HTERT RPE-1 (cell line): Measurements from ENCODE around the gene SLC17A7.

Experiments
- in situ Hi-C: fragments of 300-500 bp; cut with MboI; formaldehyde crosslinking; loops from 4 replicates; pipeline ENCODE4 v1.14.3; 2020; ENCODE audit warnings: low sequenced_read_pairs

The SLC17A7 gene

GRCh38 chr19:49411681-49412326, 29.5 kb downstream of the SLC17A7 start:
- in situ Hi-C loops = no loop called here

- in situ Hi-C loops = no loop called here
These were observed 31.8 kb downstream of the SLC17A7 start for GRCh38 chr19:49409441-49410029.

GRCh38 chr19:49408816-49409440, 32.4 kb downstream of the SLC17A7 start:
- in situ Hi-C loops = no loop called here

- in situ Hi-C loops = no loop called here
These were observed 33.8 kb downstream of the SLC17A7 start for GRCh38 chr19:49407482-49408015.

- in situ Hi-C loops = no loop called here
These were observed 34.2 kb downstream of the SLC17A7 start for GRCh38 chr19:49407079-49407478.

- in situ Hi-C loops = no loop called here
These were observed 37.7 kb downstream of the SLC17A7 start for GRCh38 chr19:49403404-49404187.

GRCh38 chr19:49400029-49400428, 41.3 kb downstream of the SLC17A7 start:
- in situ Hi-C loops = no loop called here

- in situ Hi-C loops = no loop called here
These were observed 42.4 kb downstream of the SLC17A7 start for GRCh38 chr19:49398931-49399330.

- in situ Hi-C loops = no loop called here
These were observed 43.2 kb downstream of the SLC17A7 start for GRCh38 chr19:49398001-49398615.

- in situ Hi-C loops = no loop called here
These were observed 44.4 kb downstream of the SLC17A7 start for GRCh38 chr19:49396738-49397505.

GRCh38 chr19:49395581-49396407, 45.5 kb downstream of the SLC17A7 start:
- in situ Hi-C loops = no loop called here

GRCh38 chr19:49393881-49394280, 47.4 kb downstream of the SLC17A7 start:
- in situ Hi-C loops = no loop called here

- in situ Hi-C loops = no loop called here
These were observed 49.5 kb downstream of the SLC17A7 start for GRCh38 chr19:49391581-49392399.

GRCh38 chr19:49390929-49391359, 50.4 kb downstream of the SLC17A7 start:
- in situ Hi-C loops = no loop called here

GRCh38 chr19:49390131-49390928, 51.0 kb downstream of the SLC17A7 start:
- in situ Hi-C loops = no loop called here

- in situ Hi-C loops = no loop called here
These were observed 51.9 kb downstream of the SLC17A7 start for GRCh38 chr19:49389406-49389805.

- in situ Hi-C loops = no loop called here
These were observed 53.4 kb downstream of the SLC17A7 start, which contains the start of gene KASH5 for GRCh38 chr19:49387936-49388372. KASH5 (plus strand) TSS chr19:49388249; CDS start chr19:49390884, 2,635 bp downstream.
